Stimulated activated CD8-positive, alpha-beta memory T cell treated with anti-CD3 and anti-CD28 coated beads, Interleukin-12 subunit alpha, Interleukin-12 subunit beta, amount 100 ng/mL, for 1 hour (primary cell): ENCODE results near the gene HOXA10.

Source experiments
- DNase-seq: peaks from one replicate; pipeline ENCODE4 v3.0.0-alpha.2; 2020; ENCODE audit warnings: low read depth

The HOXA10 gene

DNA sequence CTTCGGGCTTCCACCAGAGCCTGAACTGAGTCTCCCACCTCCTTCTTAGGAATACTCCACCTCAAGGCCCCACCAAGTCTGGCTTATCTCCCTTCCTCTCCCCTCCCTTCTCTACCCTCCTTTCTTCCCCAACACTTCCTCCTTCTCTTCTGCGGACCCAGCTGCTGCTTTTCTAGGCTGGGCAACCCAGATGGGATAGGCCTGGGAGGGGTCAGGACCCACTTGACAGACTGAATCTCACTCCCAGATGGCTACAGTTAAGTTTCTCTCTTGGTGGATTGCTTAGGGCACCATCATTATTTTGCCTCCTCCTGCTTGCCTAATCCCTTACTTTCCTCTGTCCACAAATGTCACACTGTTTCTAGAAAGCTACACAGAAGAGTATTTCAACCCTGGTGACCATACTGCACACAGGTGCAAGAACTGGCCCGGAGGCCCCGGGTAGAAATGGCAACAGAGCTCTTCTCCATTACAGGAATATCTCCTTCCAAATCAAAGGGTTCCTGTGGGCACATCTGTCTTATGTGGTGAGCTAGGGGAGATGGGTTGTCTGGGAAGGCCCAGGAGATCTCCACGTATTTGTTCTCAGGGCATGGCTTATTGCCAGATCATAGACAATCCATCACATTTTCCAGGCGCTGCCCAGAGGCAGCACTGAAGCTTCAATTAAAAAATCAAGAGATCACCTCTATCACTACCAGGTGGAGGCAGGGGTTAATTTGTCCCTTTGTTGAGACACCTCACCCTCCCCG, 16.1 kb upstream of the HOXA10 start:
- DNase-seq: no peak

DNA sequence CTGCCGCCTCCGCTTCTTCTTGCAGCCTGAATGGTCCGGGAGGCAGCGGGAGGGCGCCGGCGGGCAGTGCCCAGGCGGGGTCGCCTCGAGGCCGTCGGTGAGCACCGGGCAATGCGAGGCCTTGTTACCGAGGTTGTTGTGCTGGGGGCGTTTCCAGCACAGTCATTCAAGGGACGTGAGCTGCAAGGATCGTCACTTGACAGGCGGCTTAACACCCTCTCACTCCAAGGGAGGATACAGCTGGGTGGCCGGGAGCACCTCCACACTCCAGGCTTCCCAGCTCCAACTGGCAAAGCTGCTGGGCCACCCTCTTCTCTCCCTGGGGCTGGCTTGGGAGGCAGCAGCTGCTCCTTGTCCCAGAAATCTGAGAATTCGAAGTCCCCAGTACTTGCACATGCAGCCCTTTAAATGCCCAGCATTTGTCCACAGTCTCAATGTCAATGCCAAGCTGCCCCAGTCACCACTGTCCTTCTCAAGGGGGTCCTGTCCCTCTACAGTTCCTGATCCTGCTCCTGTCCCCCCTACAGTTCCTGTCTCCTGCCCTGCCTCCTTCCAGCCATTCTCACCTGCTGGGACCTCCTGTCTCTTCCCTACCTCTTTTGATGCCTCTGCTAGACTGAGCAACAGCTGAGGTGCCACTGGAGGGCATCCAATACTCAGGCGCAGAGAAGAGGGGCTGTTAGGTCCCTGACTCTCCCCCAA, 15.3 kb upstream of the HOXA10 start:
- no peak for DNase-seq

DNA sequence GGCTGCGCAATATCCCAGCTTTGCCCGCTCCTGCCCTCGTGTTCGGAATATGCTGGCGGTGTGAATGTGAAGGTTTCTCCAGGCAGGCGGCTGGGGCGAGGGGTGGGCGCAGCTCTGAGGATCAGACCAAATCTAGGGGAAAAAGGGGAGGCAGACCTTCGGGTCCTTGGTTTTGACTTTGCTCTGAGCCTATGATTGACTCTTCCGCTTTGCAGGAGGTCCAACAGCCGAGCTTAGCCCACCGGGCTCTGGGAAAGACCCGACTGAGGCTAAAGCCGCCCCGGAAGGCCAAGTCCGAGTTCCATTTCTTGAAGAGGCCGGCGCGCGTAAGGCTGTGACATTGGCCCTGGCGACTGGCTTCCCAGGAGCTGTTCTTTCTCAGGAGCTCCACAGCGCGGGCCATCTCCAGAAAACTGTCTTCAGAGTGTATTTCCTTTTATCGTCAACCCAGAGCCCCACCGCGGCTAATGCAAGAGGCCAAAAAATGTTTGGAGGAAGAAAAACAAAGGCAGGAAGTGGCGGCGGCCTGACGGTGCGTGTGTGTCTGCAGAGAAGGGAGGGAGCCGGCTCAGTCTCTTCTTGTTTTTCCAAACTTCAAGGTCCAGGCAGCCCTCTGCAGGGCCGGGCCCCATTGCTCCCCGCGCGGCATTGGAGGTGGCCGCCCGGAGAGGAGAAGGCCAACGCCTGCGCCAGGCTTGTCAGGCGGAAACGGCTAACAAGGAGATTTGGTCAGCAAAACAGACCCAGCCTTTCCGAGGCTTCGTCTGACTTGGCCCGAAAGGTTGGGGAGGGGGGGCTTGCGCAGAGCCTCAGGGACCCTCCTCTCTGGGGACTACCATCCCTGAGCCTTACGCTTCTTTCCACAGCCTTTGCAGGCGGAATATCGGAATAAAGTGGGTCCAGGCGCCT, 14.5 kb upstream of the HOXA10 start:
- DNase-seq: no peak

DNA sequence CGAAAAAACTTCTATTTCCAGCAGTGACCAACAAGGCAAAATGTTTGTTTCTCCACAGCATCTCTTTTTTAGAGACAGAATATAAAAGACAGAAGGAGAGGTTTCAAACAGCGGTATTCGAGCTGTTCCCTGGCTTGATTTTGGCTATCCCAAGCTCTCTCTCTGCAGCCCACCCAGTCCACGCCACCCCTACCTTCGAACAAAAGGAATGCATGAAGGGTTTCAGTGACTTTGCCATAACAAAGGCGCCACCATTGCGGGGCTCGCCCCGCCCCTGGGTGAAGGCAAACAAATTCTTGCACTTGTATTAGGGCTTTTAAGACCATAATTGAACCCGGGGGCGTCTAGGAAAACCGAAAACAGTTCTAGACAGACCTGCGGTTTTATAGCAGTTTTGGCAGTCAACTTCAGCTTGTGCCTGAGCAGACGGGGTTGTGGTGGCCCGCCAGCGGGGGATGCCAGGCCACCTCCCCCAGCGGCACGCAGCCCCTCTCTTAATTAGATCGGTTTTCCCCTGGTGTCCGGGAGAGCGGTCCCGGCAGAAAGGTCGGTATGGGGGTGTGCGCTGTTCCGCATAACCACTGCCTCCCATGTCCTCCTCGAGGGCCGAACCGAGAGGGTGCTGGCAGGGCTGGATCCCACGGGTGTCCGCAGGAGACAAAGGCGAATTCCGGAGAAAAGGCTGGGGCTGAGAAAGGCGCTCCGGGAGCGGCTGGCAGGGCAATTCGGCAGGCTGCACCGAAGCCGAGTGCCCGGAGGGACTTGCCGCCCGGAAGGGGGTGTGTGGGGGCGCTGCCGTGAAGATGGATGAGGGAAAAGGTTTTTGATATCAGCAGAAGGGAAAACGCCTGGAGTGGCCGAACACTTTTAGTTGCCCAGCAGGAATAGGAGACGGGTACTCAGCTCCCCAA, 13.6 kb upstream of the HOXA10 start:
- DNase-seq: no peak

DNA sequence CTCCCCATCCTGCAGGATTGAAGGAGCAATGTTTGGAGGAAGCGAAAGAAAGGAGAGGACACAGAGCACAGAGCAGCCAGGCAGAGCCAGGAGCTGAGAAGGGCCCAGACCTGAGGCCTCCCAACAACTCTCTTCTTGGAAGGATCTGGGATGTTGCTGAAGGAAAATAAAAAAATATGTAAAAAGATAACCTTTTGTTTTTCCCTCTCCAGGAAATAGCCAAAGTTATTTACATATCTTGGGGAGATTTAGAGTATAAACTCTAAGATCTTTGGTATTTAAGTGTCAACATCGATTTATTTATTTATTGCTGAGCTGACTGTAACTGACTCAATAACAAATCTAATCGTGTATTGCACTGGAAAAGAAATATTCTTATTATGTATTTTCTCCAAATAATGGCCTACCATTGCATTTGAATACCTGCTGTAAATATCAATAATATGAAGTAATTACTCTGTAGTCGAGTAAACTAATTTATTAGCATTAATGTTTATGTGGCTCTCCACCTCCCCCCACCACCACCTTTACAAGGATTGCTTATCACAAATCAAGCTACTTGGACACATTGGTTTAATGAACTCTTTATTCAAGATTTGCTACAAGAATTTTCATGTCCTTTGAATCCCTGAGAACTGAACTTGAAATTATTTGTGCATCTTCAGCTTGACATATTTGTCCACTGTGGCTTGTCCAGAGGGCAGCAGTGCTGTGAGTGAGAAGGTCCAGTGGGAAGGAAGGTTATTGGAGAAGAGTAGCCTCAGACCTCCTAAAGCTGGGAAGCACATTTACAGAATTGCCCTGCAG, 12.8 kb upstream of the HOXA10 start:
- no peak for DNase-seq

DNA sequence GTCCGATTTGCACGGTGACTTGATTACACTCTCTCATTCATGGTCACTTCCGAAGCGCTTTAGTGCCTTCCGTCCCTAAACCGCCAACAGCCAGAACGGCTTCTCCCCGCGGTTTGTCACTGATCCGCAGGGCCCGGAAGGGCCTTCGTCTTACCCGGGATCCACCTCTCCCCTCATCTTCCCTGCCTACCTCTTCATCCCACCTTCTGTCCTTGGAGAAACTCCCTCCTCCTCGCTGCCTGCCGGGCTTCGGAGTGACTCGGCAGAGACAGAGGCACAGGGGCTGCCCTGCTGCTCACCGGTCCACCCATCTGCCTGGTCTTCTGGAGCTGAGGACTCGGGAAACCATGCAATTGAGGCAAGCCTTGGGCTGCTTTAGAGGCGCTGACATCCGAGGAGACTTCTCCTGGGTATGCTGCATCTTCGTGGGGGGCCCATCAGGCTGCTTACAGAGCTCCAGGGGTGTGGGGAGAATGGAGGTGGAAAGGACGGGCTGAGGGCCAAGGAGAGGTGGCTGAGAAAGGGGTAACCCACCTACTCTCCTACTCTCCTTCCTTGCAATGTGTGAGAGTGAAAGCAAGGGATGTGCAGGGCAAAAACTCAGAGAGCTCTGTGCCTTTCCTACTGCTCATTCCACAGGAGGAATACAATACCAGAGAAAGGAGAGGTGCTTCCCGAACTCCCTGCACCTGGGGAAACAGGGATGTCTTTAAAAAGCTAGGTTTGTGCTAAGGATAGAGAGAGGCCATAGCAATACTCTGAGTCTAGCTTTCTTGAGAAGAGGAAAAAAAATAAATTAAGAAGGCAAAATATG, 11.9 kb upstream of the HOXA10 start:
- no peak for DNase-seq

DNA sequence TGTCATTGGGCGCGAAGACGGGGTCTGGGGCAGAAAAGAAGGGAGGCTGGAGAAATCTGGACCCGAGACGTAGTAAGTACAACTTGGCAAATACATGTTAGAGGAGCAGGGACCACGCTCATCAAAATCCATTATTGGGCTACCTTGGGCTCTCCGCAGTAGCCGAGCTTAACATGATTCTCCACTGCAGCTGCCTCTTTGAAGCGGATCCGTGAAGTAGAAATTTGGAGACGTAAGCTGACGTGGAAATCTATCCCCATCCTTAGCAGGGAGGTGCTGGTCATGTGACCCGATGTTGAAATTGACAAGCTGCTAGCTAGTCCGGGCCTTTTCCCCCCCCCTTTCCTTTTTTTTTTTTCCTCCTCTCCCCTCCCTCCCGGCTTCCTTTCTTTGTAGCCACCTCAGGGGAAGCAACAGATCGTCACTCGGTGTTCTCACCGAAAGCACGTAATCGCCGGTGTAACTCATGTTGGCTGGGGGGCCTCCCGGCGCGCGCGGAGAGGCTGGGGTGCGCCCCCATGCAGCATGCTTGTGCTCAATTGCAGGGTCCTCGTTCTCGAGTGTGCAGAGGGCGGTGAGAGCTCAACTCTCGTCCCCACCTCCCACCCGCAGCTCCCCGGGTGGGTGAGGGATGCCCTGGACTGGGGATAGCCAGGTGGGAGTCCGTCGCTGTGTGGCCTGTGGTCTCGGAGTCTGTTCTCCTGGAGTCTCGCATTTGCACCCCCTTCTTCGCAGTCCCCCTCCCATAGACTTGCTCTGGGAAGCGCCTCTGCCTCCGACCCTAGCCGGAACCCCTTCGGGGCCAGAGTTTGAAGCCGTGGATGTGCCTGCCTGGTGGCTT, 11.1 kb upstream of the HOXA10 start, which contains the start of gene HOXA11:
TSS of gene HOXA11 (minus strand) at position 220 of the 841 bp plus-strand sequence. CDS start at position 132, 88 bp downstream.
- DNase-seq: no peak

DNA sequence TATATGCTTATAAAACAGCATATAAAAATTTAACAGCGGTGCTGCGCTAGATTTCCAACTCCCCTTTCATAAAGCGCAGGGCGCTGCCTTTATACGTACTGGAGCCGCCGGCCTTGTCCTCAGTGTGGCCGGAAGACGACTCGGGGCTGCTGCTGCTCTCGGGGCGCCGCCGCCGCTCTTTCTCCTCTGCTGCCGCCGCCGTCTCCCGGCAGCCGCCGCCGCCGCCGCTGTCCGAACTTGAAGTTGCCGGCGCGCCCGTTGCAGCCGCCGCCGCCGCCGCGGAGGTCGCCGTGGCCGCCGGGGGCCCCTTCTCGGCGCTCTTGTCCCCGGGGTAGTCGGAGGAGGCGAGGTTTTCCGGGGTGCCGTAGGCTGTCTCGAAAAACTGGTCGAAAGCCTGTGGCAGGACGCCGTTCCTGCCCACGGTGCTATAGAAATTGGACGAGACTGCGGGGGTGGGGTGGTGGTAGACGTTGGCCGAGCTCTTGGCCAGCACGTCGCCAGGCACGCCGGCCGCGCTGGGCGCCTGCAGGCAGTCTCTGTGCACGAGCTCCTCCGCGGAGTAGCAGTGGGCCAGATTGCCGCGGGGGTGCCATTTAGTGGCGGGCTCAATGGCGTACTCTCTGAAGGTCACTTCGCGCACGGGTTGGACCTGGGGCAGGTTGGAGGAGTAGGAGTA, 10.4 kb upstream of the HOXA10 start:
- no peak for DNase-seq

DNA sequence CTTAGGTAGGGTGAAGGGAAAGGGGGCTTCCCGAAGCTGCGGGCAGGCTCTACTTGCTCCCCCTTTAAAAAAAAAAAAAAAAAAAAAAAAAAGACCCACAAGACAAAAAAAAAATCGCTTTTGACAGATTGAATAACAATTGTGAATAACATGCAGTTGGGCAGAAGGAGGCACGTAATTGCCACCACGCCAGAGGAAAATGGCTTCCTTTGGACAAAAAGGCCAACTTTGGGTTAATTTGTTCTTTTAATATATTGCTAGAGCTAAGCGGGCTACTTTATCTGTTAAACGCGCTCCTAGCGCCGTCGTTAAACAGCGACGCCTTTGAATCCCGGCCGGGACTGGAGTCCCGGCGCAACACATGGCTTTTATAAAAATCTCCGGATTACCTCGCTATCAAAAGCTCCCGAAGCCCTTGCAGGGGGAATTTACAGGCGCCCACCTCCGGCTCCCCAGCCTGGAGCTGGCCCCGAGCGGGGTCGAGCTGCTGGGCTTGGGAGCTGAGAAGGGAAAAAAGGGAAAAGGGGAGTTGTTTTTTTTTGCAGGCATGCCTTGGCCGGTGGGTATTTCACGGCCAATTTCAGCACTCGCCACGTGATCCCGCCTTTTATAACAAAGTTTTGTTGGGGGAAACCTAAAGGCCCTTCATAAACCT, 9.7 kb upstream of the HOXA10 start:
- no peak for DNase-seq

DNA sequence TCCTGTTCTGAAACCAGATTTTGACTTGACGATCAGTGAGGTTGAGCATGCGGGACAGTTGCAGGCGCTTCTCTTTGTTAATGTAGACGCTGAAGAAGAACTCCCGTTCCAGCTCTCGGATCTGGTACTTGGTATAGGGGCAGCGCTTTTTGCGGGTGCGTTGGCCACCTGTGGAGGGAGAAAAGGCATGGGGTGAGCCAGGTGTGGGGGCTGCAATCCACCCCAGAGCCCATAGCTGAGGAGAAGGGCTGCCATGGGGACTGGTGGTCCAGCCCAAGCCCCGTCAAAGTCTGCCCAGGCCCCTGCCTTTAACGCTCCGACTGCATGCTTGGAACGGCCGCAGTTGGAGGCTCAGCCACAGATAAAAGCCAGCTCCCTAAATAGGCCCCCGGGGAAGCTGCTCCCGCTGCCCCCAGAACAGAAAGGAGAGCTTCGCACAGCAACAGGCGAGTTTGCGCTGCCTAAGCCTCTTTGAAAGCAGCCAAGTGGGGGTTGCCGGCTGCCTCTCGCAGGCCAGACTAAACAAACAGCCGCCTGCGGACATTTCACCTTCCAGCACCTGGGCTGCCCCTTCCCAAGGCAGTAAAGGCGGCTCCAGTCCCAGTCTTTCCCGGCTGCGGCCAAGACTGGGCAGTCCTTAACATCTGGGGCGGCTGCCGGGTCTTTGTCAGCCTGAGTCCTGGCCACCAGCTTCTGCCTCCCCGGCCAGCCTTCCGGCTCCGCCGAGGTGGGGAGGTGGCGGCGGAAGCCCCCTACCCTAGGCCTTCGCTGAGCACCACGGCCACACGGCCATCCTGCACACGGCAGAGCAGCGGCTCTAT, 9.0 kb upstream of the HOXA10 start:
- no peak for DNase-seq

DNA sequence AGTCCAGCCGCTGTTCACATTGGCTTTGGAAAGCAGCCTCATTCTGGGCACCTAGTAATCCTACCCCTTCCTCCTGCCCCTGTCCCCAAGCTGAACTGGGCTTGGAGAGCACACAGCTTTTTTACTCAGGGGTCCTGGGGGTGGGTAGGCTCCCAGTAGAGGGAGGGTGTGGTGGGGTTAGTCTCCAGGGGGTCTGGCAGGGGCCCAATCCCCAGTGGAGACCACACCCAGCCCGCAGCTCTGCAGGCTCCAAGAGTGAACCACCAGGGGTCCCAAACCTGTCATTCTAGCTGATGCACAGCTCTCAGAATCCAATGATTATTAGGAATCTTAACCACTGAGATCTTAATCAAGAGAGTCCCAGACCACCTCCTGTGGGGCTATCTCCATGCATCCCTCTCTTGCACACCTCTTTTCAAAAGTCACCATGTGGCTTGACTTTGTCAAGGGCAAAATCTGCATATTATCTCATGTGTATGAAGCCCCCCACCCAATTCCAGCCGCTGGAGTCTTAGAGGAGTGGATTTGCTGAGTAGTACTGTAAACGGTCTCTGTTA, 8.2 kb upstream of the HOXA10 start:
- DNase-seq: no peak

DNA sequence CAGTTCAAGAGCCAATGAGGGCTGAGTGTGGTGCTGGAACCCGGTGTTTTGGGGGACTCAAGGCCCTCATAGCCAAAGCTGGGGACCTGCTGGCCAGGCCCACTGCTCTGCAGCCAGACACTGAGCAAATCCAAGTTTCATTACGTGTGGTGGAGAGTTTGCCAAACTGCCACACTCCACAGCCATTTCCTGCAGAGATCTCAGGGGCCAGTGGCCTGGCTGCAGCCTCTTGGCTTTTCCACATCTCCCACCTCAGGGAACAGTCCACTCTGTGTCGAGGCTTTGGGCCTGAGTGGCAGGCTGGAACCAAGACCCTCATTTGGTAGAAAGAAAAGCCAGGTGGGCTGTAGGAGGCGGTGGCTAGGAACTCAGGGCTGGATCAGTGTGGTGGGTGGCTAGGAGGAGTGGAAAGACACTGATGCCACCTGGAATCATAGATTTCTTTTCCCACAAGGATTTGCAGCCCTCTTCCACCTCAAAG, 7.7 kb upstream of the HOXA10 start:
- DNase-seq: no peak

DNA sequence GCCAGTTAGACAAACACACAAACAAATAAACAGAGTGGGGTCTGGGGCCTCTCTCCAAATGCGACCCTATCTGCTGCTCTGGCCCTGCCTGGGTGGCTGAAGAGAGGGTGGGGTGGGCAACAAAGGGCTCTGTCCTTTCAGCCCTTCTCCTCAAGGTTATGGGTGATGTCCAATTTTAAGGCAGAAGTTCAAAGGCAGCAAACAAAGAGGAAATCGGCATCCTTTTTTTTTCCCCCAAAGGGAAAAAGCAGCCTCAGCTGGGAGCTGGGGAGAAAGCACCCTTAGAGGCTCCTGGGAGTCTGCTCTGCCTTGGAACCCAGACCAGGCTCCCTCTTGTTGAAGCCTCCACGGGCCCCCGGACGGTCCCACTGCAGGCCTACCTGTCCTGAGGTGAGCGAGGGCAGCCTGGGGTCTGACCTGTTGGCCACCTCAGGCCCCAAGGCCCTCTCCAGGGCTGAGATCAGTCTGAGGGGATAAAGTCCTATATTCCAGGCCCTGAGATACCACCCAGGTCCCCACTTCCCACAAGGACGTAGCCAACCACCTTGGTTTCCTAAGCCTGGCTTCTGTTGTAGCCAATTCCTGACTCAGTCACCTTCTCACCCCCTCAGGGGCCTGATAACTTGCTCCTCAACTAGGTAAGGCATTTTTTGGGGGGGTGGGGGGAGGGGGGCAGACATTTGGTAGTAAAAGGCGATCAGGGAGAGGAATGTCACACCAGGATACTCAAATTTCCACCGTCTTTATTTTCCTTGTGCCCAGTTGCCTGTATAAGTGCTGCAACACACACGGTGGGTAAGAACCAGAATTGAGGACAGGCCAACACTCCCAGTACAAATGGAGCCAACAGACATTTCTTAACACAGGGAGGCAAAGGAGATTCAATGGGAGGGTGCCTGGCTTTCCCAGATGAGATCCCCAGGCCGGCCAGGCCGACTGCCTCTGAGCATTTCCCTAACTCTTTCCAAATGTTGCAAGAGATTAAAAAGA, 6.6 kb upstream of the HOXA10 start:
- no peak for DNase-seq

DNA sequence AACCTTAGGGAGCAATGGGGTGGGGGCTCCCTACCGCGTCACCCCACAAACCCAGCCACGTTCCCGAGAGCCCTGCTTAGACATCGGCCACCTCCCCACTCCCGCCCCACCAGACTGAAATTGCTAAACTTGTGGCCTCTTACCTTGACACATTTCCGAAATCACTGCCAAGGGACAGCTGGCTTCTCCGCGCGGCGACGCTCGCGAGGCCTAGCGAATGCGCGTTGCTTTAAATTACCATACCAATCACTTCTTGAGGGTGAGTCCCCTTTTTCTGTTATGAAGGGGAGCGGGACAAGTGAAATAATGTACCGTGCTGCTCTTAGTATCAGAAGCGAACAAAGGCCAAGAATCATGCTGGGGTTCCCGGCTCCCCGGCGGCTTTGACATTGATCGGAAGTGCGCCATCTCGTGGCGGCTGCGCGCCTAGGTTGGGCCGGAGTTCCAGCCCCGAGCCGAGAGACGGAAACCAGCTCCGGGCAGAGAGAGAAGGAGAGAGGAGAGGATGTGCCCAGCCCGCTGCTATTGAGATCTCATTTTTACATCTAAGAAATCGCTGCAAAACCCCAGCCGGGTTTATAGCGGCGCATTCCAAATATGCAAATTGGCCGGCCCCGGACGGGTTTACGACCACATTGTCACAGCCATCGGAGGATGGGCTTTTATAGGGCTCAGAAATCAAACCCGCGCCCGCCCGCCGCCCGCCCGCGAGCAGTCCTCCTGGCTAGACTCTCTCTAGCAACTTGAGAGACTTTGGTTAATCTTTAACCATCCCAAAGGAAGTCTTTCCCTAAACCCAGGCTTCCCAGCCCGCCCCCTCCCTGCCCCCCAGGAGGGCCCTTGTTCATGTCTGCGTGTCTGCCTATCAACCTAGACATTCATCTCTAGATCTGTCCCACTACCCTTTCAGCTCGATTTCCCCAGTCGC, 5.6 kb upstream of the HOXA10 start:
- peak; percentile 48 for DNase-seq
